ENCODE data around the gene RELN. TPM values are rescaled to one million over a fixed set of nuclear protein-coding genes. Genes with fewer than 3 reads are reported as not detected.

Gene RELN
- total RNA-seq, 1 experiment from 2014 or later, result 0.20 TPM

DNA sequence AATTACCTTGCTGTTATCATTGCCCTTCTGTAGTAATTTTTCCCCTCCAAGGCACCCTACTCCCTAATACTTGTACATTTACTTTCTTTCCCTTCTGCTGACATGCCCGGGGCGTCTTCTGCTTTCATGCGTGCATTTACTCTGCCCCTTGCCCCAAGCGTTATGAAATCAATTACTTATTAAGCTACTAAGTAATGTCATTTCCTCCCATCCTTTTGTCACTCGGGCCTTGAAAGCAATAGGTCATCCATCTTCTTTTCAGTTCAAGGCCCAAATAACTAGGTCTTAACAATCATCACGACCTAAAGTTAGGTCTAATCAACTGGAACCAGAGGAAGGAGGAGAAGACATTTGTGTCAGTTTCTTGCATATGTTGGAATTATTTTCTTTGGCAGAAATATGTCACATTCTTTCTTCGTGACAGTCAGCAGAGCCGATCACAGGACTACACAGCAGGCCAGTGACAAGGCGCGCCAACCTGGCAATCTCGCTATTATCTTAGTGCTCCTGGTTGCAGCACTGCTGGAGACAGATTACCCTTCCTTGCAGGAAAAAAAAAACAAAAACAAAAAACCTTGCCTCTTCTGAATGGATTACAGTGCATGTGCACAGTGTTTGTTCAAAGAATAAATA lies 179.2 kb downstream of the RELN start:
- ChIA-PET CTCF (no interaction called here), POLR2A (no interaction called here)
- no peaks in the 10 kb centered on the region for H3K27me3 Mint-ChIP-seq (ENCODE audit: low read depth)
- H3K9me3 Mint-ChIP-seq, result peaks cover 3% of the 10 kb centered on the region; the same call in 1 of the 2 replicates
- ATAC-seq (no peak), DNase-seq (ENCODE audit: low spot score) (no peak)
- H3K27ac Mint-ChIP-seq, result no peak overlapping the region
- H3K36me3 Mint-ChIP-seq, result no peaks in the 10 kb centered on the region
- H3K4me1 Mint-ChIP-seq, result peaks cover 45% of the 10 kb centered on the region
- no peak overlapping the region; the same call in 1 of the 2 replicates for H3K4me3 Mint-ChIP-seq
- TF ChIP-seq CREB1 (CRISPR knock-in tag; IDR thresholded peaks at IDR 0.05), result no peak
- TF ChIP-seq, protein P1, sequence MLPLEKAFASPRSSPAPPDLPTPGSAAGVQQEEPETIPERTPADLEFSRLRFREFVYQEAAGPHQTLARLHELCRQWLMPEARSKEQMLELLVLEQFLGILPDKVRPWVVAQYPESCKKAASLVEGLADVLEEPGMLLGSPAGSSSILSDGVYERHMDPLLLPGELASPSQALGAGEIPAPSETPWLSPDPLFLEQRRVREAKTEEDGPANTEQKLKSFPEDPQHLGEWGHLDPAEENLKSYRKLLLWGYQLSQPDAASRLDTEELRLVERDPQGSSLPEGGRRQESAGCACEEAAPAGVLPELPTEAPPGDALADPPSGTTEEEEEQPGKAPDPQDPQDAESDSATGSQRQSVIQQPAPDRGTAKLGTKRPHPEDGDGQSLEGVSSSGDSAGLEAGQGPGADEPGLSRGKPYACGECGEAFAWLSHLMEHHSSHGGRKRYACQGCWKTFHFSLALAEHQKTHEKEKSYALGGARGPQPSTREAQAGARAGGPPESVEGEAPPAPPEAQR (CRISPR knock-in tag; IDR thresholded peaks at IDR 0.05), result no peak
- TF ChIP-seq, protein P2, sequence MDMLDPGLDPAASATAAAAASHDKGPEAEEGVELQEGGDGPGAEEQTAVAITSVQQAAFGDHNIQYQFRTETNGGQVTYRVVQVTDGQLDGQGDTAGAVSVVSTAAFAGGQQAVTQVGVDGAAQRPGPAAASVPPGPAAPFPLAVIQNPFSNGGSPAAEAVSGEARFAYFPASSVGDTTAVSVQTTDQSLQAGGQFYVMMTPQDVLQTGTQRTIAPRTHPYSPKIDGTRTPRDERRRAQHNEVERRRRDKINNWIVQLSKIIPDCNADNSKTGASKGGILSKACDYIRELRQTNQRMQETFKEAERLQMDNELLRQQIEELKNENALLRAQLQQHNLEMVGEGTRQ (CRISPR knock-in tag; IDR thresholded peaks at IDR 0.05), result no peak
- TF ChIP-seq FOXJ3 (CRISPR knock-in tag; IDR thresholded peaks at IDR 0.05; ENCODE audit: borderline replicate concordance), result no peak
- TF ChIP-seq, protein P3, sequence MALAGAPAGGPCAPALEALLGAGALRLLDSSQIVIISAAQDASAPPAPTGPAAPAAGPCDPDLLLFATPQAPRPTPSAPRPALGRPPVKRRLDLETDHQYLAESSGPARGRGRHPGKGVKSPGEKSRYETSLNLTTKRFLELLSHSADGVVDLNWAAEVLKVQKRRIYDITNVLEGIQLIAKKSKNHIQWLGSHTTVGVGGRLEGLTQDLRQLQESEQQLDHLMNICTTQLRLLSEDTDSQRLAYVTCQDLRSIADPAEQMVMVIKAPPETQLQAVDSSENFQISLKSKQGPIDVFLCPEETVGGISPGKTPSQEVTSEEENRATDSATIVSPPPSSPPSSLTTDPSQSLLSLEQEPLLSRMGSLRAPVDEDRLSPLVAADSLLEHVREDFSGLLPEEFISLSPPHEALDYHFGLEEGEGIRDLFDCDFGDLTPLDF (CRISPR knock-in tag; IDR thresholded peaks at IDR 0.05), result no peak
- no peak for TF ChIP-seq SMAD4 (CRISPR knock-in tag; IDR thresholded peaks at IDR 0.05)
- no peak for TF ChIP-seq TEAD4 (CRISPR knock-in tag; IDR thresholded peaks at IDR 0.05)
- no peak for TF ChIP-seq KAT7 (CRISPR knock-in tag; IDR thresholded peaks at IDR 0.05; ENCODE audit: borderline replicate concordance)
- no peak for TF ChIP-seq SMAD3 (CRISPR knock-in tag; IDR thresholded peaks at IDR 0.05; ENCODE audit: borderline replicate concordance)
- no peak for TF ChIP-seq GTF2I (CRISPR knock-in tag; conservative IDR thresholded peaks at IDR 0.05)
- TF ChIP-seq, protein P4, sequence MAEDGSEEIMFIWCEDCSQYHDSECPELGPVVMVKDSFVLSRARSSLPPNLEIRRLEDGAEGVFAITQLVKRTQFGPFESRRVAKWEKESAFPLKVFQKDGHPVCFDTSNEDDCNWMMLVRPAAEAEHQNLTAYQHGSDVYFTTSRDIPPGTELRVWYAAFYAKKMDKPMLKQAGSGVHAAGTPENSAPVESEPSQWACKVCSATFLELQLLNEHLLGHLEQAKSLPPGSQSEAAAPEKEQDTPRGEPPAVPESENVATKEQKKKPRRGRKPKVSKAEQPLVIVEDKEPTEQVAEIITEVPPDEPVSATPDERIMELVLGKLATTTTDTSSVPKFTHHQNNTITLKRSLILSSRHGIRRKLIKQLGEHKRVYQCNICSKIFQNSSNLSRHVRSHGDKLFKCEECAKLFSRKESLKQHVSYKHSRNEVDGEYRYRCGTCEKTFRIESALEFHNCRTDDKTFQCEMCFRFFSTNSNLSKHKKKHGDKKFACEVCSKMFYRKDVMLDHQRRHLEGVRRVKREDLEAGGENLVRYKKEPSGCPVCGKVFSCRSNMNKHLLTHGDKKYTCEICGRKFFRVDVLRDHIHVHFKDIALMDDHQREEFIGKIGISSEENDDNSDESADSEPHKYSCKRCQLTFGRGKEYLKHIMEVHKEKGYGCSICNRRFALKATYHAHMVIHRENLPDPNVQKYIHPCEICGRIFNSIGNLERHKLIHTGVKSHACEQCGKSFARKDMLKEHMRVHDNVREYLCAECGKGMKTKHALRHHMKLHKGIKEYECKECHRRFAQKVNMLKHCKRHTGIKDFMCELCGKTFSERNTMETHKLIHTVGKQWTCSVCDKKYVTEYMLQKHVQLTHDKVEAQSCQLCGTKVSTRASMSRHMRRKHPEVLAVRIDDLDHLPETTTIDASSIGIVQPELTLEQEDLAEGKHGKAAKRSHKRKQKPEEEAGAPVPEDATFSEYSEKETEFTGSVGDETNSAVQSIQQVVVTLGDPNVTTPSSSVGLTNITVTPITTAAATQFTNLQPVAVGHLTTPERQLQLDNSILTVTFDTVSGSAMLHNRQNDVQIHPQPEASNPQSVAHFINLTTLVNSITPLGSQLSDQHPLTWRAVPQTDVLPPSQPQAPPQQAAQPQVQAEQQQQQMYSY (CRISPR knock-in tag; IDR thresholded peaks at IDR 0.05), result no peak
- no peak for TF ChIP-seq ZNF219 (CRISPR knock-in tag; IDR thresholded peaks at IDR 0.05; ENCODE audit: borderline replicate concordance)
- TF ChIP-seq, protein P5, sequence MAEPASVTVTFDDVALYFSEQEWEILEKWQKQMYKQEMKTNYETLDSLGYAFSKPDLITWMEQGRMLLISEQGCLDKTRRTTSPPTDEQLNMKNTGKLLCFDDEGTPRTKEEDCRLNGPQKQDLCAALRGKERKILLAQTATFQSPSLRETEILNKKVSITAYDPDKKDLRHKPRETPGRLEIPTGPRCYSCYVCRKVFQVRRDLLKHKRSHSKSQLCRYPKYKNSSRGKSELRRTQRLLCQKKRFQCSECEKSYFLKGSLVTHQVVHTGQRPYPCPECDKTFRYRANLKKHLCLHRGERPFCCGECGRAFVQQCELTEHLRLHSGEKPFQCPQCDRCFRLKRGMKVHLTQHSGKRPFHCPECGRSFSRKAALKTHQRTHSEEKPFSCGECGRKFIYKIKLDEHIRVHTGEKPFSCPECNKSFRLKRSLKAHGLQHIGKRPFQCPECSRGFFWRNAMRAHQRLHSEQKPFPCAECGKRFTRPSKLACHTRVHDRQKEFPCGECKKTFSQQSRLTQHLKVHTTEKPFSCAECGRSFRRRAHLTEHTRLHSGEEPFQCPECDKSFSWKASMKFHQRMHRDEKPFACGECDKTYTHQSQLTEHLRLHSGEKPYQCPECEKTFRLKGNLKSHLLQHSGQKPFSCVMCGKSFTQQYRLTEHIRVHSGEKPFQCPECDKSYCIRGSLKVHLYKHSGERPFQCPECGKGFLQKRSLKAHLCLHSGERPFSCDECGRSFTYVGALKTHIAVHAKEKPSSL (CRISPR knock-in tag; conservative IDR thresholded peaks at IDR 0.05), result no peak
- TF ChIP-seq, protein P6, sequence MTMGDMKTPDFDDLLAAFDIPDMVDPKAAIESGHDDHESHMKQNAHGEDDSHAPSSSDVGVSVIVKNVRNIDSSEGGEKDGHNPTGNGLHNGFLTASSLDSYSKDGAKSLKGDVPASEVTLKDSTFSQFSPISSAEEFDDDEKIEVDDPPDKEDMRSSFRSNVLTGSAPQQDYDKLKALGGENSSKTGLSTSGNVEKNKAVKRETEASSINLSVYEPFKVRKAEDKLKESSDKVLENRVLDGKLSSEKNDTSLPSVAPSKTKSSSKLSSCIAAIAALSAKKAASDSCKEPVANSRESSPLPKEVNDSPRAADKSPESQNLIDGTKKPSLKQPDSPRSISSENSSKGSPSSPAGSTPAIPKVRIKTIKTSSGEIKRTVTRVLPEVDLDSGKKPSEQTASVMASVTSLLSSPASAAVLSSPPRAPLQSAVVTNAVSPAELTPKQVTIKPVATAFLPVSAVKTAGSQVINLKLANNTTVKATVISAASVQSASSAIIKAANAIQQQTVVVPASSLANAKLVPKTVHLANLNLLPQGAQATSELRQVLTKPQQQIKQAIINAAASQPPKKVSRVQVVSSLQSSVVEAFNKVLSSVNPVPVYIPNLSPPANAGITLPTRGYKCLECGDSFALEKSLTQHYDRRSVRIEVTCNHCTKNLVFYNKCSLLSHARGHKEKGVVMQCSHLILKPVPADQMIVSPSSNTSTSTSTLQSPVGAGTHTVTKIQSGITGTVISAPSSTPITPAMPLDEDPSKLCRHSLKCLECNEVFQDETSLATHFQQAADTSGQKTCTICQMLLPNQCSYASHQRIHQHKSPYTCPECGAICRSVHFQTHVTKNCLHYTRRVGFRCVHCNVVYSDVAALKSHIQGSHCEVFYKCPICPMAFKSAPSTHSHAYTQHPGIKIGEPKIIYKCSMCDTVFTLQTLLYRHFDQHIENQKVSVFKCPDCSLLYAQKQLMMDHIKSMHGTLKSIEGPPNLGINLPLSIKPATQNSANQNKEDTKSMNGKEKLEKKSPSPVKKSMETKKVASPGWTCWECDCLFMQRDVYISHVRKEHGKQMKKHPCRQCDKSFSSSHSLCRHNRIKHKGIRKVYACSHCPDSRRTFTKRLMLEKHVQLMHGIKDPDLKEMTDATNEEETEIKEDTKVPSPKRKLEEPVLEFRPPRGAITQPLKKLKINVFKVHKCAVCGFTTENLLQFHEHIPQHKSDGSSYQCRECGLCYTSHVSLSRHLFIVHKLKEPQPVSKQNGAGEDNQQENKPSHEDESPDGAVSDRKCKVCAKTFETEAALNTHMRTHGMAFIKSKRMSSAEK (CRISPR knock-in tag; IDR thresholded peaks at IDR 0.05; ENCODE audit: borderline replicate concordance), result no peak
- no peak for TF ChIP-seq ZNF396 (CRISPR knock-in tag; IDR thresholded peaks at IDR 0.05; ENCODE audit: borderline replicate concordance)
- TF ChIP-seq, protein P7, sequence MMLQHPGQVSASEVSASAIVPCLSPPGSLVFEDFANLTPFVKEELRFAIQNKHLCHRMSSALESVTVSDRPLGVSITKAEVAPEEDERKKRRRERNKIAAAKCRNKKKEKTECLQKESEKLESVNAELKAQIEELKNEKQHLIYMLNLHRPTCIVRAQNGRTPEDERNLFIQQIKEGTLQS (CRISPR knock-in tag; conservative IDR thresholded peaks at IDR 0.05), result no peak
- TF ChIP-seq, protein P8, sequence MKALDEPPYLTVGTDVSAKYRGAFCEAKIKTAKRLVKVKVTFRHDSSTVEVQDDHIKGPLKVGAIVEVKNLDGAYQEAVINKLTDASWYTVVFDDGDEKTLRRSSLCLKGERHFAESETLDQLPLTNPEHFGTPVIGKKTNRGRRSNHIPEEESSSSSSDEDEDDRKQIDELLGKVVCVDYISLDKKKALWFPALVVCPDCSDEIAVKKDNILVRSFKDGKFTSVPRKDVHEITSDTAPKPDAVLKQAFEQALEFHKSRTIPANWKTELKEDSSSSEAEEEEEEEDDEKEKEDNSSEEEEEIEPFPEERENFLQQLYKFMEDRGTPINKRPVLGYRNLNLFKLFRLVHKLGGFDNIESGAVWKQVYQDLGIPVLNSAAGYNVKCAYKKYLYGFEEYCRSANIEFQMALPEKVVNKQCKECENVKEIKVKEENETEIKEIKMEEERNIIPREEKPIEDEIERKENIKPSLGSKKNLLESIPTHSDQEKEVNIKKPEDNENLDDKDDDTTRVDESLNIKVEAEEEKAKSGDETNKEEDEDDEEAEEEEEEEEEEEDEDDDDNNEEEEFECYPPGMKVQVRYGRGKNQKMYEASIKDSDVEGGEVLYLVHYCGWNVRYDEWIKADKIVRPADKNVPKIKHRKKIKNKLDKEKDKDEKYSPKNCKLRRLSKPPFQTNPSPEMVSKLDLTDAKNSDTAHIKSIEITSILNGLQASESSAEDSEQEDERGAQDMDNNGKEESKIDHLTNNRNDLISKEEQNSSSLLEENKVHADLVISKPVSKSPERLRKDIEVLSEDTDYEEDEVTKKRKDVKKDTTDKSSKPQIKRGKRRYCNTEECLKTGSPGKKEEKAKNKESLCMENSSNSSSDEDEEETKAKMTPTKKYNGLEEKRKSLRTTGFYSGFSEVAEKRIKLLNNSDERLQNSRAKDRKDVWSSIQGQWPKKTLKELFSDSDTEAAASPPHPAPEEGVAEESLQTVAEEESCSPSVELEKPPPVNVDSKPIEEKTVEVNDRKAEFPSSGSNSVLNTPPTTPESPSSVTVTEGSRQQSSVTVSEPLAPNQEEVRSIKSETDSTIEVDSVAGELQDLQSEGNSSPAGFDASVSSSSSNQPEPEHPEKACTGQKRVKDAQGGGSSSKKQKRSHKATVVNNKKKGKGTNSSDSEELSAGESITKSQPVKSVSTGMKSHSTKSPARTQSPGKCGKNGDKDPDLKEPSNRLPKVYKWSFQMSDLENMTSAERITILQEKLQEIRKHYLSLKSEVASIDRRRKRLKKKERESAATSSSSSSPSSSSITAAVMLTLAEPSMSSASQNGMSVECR (CRISPR knock-in tag; IDR thresholded peaks at IDR 0.05; ENCODE audit: borderline replicate concordance), result no peak
- no peak for TF ChIP-seq SOX15 (CRISPR knock-in tag; IDR thresholded peaks at IDR 0.05)
